Fibroblast of skin of left quadriceps (primary cell): ENCODE measurements around the gene RFX8.
"Not testable (repeated sequence)": the region's sequence is repeated elsewhere in the genome, so short reads cannot be mapped to it uniquely, and the experiment has no call there.

Experiments used
- DNase-seq, 2 experiments: peaks; one replicate each; pipeline ENCODE4 v3.0.0-alpha.2; 2013; ENCODE audit warnings: low read depth in 2 of 2

The RFX8 gene

DNA sequence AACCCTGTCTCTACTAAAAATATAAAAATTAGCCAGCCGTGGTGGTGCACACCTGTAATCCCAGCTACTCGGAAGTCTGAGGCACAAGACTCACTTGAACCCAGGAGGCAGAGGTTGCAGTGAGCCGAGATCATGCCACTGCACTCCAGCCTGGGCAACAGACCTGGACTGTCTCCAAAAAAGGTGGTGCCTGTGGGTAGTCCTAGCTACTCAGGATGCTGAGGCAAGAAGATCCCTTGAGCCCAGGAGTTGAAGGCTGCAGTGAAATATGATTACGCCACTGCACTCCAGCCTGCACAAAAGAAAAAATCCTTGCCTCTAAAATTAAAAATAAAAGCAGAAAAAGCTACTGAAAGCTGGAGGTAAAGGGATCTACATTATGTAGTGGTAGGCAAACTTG, 122.3 kb downstream of the RFX8 start:
- DNase-seq, result not testable (repeated sequence)

DNA sequence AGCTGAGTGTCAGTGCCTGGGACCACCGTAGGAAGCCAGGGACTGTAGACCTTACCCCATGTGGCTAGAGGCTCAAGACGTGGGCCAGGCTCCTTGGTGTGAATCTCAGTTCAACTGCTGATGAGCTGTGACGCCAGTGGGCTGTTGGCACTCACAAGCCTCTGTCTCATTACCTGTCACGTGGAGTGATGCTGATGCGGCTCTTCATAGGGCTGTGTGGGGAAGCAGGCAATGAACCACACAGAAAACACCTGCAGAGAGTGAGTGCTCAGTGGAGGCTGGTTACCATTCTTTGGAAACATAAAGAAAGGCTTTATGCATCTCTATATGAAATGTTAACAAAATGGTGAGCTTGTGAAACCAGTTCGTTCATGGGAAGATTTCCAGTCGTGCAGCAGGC, 123.7 kb downstream of the RFX8 start:
- DNase-seq, result no peak

DNA sequence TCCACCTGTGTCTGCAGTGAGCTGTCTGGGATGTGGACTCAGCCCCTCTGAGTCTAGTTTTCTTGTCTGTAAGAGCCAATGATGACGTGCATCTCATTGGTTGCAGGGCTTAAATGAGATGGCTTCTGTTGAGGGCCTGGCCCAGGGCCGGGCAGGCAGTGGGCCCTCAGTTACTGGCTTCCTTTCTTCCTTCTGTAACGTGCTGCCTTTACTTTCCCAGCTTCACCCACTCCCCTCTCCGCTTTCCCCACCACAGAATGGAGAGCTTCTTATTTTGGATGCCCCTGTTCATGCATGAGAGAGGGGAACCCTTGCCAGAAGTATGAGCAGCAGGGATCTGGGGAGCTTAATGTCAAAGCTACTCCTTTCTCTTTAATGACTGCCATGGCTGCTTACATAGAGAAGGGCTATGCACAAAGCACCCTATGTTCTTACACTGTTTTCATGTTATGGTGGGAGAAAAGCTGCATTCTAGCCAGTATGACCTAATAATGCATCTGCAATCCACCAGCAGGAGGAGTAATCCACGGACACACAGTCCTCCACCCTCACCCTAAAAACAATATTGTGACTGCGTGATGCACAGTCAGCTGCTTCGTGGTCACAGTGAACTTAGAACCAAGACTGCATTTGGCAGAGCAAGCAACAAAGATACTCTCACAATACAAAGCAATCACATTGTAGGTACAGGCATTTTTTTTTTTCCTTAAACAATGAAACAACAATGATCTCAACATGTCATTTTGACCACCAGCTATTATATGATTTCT, 124.8 kb downstream of the RFX8 start:
- no peak for DNase-seq

DNA sequence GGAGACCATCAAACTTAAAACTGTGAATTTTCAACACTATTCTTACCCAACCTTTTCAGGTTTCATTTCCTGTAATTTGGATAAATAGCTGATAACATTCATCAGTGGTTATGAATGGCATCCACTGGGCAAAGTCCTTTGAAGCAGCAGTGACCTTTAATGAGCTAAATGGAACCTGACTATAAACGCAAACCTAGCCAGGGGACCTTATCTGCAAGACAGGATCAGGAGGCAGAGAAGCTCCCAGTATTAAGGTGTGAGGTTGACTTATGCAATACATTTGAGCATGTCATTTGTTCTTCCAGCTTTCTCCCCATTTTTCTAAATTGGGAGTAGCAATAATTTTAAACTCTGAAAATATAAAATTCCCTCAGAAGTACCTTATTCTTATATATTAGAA, 126.0 kb downstream of the RFX8 start:
- no peak for DNase-seq
